HUES48 (cell line): ENCODE measurements around the gene KPNA2.

Experiments used
- H3K27ac ChIP-seq: one replicate; pipeline ENCODE4 v1.7.0; 2013; ENCODE audit warnings: low read depth, low read length, inconsistent platforms
- H3K27me3 ChIP-seq: 2 replicates; pipeline ENCODE4 v1.6.1; 2013; ENCODE audit warnings: mild to moderate bottlenecking, low read length; ENCODE audit not compliant: control insufficient read depth, insufficient read depth
- H3K36me3 ChIP-seq: 2 replicates; pipeline ENCODE4 v1.6.1; 2013; ENCODE audit warnings: low read length; ENCODE audit not compliant: control insufficient read depth, insufficient read depth
- H3K4me1 ChIP-seq: 2 replicates; pipeline ENCODE4 v1.6.1; 2013; ENCODE audit warnings: mild to moderate bottlenecking, low read length; ENCODE audit not compliant: control insufficient read depth, insufficient read depth
- H3K4me3 ChIP-seq: 2 replicates; pipeline ENCODE4 v1.5.1; 2013; ENCODE audit warnings: mild to moderate bottlenecking, low read depth, low read length
- H3K9ac ChIP-seq: 2 replicates; pipeline ENCODE4 v1.6.1; 2013; ENCODE audit warnings: mild to moderate bottlenecking, low read depth, low read length, moderate library complexity
- H3K9me3 ChIP-seq: 2 replicates; pipeline ENCODE4 v1.6.1; 2013; ENCODE audit warnings: low read length; ENCODE audit not compliant: control insufficient read depth, insufficient read depth

Gene KPNA2

DNA sequence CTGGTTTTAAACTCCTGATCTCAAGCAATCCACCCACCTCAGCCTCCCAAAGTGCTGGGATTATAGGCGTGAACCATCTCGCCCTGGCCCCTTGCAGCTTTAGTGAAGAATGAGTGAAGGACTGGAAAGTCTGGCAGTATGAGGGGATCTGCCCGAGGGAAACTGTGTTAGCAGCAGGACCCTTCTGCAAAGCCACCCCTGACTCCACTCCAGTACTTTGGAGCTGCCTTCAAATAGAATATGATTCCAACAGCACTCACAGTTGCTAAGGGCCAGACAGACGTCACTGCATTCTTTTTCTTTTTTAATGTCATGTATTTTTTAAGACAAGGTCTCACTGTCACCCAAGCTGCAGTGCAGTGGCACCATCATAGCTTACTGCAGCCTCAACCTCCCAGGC lies 52.3 kb downstream of the KPNA2 start:
- Histone ChIP-seq H3K9ac (no peak overlapping the region), H3K4me3 (no peak overlapping the region), H3K4me1 (peaks cover 6% of the 10 kb centered on the region; the same call in 1 of the 2 replicates), H3K27ac (no peak overlapping the region), H3K27me3 (no peaks in the 10 kb centered on the region), H3K9me3 (no peaks in the 10 kb centered on the region), H3K36me3 (no peaks in the 10 kb centered on the region)

GRCh38 chr17:68089881-68090280 lies 54.3 kb downstream of the KPNA2 start:
- no peak overlapping the region for H3K4me3 ChIP-seq
- no peaks in the 10 kb centered on the region for H3K9me3 ChIP-seq
- H3K27me3 ChIP-seq = no peaks in the 10 kb centered on the region
- H3K36me3 ChIP-seq = no peaks in the 10 kb centered on the region
- no peak overlapping the region for H3K9ac ChIP-seq
- peaks cover 6% of the 10 kb centered on the region; the same call in 1 of the 2 replicates for H3K4me1 ChIP-seq
- H3K27ac ChIP-seq = no peak overlapping the region

DNA sequence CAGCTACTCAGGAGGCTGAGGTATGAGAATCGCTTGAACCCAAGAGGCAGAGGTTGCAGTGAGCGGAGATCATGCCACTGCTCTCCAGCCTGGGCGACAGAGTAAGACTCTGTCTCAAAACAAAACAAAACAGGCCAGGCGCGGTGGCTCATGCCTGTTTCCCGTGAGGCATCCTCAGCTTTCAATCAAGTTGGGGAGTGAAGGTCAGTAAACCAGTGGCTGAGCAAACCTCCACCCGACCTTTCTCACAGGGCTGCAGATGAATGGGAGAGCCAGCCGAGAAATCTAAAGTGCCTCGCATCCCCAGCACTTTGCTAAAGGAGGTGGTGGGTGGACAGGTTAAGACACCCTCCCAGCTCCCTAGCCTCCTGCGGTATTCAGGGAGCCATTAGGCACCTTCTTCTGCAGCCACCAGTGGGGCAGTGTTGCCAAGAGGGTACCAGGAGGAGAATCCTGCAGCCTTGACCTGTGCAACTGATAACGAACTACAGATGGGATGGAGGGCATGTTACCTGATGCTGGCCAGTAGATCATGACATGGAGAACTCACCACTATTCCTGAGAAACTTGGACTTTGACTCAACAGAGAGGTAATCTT lies 59.0 kb downstream of the KPNA2 start:
- H3K36me3 ChIP-seq = no peaks in the 10 kb centered on the region
- no peak overlapping the region for H3K27ac ChIP-seq
- no peaks in the 10 kb centered on the region for H3K27me3 ChIP-seq
- H3K9ac ChIP-seq = no peak overlapping the region
- H3K9me3 ChIP-seq = no peaks in the 10 kb centered on the region
- no peak overlapping the region for H3K4me3 ChIP-seq
- no peaks in the 10 kb centered on the region for H3K4me1 ChIP-seq

- no peak overlapping the region for H3K27ac ChIP-seq
- H3K36me3 ChIP-seq = no peaks in the 10 kb centered on the region
- H3K27me3 ChIP-seq = peaks cover 7% of the 10 kb centered on the region
- H3K9ac ChIP-seq = no peak overlapping the region
- H3K9me3 ChIP-seq = no peaks in the 10 kb centered on the region
- no peak overlapping the region for H3K4me3 ChIP-seq
- no peaks in the 10 kb centered on the region for H3K4me1 ChIP-seq
These were observed 59.8 kb downstream of the KPNA2 start for GRCh38 chr17:68095205-68095811.

GRCh38 chr17:68096111-68096510 lies 60.6 kb downstream of the KPNA2 start:
- Histone ChIP-seq H3K4me3 (no peak overlapping the region), H3K36me3 (no peaks in the 10 kb centered on the region), H3K9me3 (no peaks in the 10 kb centered on the region), H3K9ac (no peak overlapping the region), H3K27ac (no peak overlapping the region), H3K27me3 (peaks cover 15% of the 10 kb centered on the region), H3K4me1 (no peaks in the 10 kb centered on the region)
